Uterus (tissue), 4 donors: ENCODE results near the gene ALOXE3. TPM values are rescaled to one million over a fixed set of nuclear protein-coding genes. Genes with fewer than 3 reads are reported as not detected.
A peak's percentile ranks its signal among the peaks of the same experiment; 100 is the strongest.

Experiments
- DNase-seq, 2 donors: peaks; one replicate each; pipeline ENCODE4 v3.0.0-alpha.2; 2019 to 2020
- H3K27ac ChIP-seq, 2 donors: fragments of 200-600 bp; sonication (generic); 1 replicate in 1 of 2; 2 replicates in 1 of 2; pipeline ENCODE4 v1.5.1; 2016 to 2018
- H3K27me3 ChIP-seq, 2 donors: fragments of 200-600 bp; sonication (generic); one replicate each; pipeline ENCODE4 v1.5.1; 2018 to 2019; ENCODE audit warnings: control low read depth in 1 of 2
- H3K36me3 ChIP-seq, 2 donors: fragments of 200-600 bp; sonication (generic); one replicate each; pipeline ENCODE4 v1.5.1; 2019; ENCODE audit warnings: control low read depth in 1 of 2
- H3K4me1 ChIP-seq, 2 donors: fragments of 200-600 bp; sonication (generic); one replicate each; pipeline ENCODE4 v1.5.1; 2018 to 2019; ENCODE audit warnings: control low read depth in 1 of 2
- H3K4me3 ChIP-seq, 2 donors: fragments of 200-600 bp; sonication (generic); 1 replicate in 1 of 2; 2 replicates in 1 of 2; pipeline ENCODE4 v1.5.1; 2018 to 2019; ENCODE audit warnings: mild to moderate bottlenecking in 1 of 2
- H3K9me3 ChIP-seq, 2 donors: fragments of 200-600 bp; sonication (generic); one replicate each; pipeline ENCODE4 v1.5.1; 2019; ENCODE audit warnings: control low read depth in 1 of 2
- POLR2A ChIP-seq, 2 donors: fragments of 450-650 bp; IDR thresholded peaks; one replicate each; pipeline ENCODE4 v1.6.1; 2016; ENCODE audit warnings: antibody characterized with exemption in 2 of 2, mild to moderate bottlenecking in 1 of 2, moderate library complexity in 1 of 2
- intact Hi-C: fragments of 100-400 bp; cut with DNase I; formaldehyde crosslinking; loops from one replicate; pipeline ENCODE4 v1.15.1; 2023; ENCODE audit warnings: low total_unique reads
- total RNA-seq, 4 donors: library from RNA; depleted of rRNA in 3 of 4; stranded (reverse); fragments of >200 nt in 3 of 4; gene quantifications; one replicate each; pipeline versions ENCODE4 v1.1.0 to v1.2.4, GENCODE V29; 2014 to 2023
- TF ChIP-seq, protein P1 (sequence below), 4 experiments: fragments of 200-600 bp in 2 of 4; fragments of 450-650 bp in 2 of 4; sonication (generic) in 2 of 4; IDR thresholded peaks; one replicate each; pipeline ENCODE4 v1.5.1; 2016 to 2019; ENCODE audit warnings: antibody characterized with exemption in 4 of 4, mild to moderate bottlenecking in 2 of 4, moderate library complexity in 1 of 4
- donor health status: DM: yes; HTN: yes; CAD: no.

Gene ALOXE3
- total RNA-seq, 4 donors from 2014 or later: 0.26 TPM; not detected in 3

DNA sequence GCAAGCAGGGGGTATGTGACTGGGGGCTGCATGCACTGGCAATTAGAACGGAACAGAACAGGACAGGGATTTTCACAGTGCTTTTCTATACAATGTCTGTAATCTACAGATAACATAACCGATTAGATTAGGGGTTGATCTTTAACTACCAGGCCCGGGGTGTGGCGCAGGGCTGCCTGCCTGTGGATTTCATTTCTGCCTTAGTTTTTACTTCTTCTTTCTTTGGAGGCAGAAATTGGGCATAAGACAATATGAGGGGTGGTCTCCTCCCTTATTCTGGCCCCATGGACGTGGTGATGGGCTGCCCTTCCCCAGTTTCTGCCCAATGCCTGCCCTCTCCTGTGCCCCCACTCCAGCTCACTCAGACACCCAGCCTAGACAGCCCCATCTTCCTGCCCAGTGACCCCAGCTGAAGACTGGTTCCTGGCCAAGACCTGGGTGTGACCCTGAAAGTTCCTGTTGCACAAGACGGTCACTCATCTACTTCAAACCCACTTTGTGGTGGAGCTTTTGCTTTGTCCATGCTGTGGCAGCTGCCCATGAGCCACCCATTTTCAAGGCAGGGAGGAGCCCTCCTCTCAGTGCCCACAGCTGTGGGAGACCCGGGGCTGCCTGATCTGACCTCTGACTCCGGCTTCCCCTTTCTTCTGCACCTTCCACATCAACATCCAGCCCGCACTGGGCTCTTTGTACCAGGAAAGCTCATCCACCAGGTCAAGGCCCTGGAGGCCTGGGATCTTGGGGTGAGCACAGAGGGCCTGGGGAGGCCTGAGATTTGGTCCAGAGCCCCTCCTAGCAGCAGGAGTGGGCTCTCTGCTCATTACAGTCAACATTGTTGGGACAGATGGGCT, 49.4 kb downstream of the ALOXE3 start:
- TF ChIP-seq POLR2A (IDR thresholded peaks at IDR 0.05): no peak
- TF ChIP-seq, protein P1, sequence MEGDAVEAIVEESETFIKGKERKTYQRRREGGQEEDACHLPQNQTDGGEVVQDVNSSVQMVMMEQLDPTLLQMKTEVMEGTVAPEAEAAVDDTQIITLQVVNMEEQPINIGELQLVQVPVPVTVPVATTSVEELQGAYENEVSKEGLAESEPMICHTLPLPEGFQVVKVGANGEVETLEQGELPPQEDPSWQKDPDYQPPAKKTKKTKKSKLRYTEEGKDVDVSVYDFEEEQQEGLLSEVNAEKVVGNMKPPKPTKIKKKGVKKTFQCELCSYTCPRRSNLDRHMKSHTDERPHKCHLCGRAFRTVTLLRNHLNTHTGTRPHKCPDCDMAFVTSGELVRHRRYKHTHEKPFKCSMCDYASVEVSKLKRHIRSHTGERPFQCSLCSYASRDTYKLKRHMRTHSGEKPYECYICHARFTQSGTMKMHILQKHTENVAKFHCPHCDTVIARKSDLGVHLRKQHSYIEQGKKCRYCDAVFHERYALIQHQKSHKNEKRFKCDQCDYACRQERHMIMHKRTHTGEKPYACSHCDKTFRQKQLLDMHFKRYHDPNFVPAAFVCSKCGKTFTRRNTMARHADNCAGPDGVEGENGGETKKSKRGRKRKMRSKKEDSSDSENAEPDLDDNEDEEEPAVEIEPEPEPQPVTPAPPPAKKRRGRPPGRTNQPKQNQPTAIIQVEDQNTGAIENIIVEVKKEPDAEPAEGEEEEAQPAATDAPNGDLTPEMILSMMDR (IDR thresholded peaks at IDR 0.05): no peak
- Histone ChIP-seq H3K4me3 (no peak overlapping the region), H3K36me3 (no peaks in the 10 kb centered on the region), H3K9me3 (no peaks in the 10 kb centered on the region), H3K27me3 (peaks cover 16 to 18% of the 10 kb centered on the region in 2 donors), H3K4me1 (no peaks in the 10 kb centered on the region), H3K27ac (no peak overlapping the region)
- intact Hi-C loops: no loop called here
- DNase-seq: peak in 1 of 2 donors; percentile 41

- no peaks in the 10 kb centered on the region for H3K9me3 ChIP-seq
- no peaks in the 10 kb centered on the region for H3K4me1 ChIP-seq
- no peak overlapping the region for H3K27ac ChIP-seq
- TF ChIP-seq, protein P1 (IDR thresholded peaks at IDR 0.05): no peak
- no peak for TF ChIP-seq POLR2A (IDR thresholded peaks at IDR 0.05)
- H3K4me3 ChIP-seq: no peak overlapping the region
- DNase-seq: no peak
- intact Hi-C loops: no loop called here
- H3K36me3 ChIP-seq: no peaks in the 10 kb centered on the region
- H3K27me3 ChIP-seq: peaks cover 16 to 20% of the 10 kb centered on the region in 2 donors
These were observed 50.5 kb downstream of the ALOXE3 start for GRCh38 chr17:8067806-8068205.

- no peak overlapping the region for H3K27ac ChIP-seq
- peaks cover 9 to 20% of the 10 kb centered on the region in 2 donors for H3K27me3 ChIP-seq
- H3K4me1 ChIP-seq: no peaks in the 10 kb centered on the region
- no peak for DNase-seq
- no peak for TF ChIP-seq POLR2A (IDR thresholded peaks at IDR 0.05)
- TF ChIP-seq, protein P1 (IDR thresholded peaks at IDR 0.05): no peak
- intact Hi-C loops: no loop called here
- no peaks in the 10 kb centered on the region for H3K36me3 ChIP-seq
- no peak overlapping the region for H3K4me3 ChIP-seq
- no peaks in the 10 kb centered on the region for H3K9me3 ChIP-seq
These were observed 51.2 kb downstream of the ALOXE3 start for GRCh38 chr17:8066841-8067775.

- Histone ChIP-seq H3K9me3 (no peaks in the 10 kb centered on the region), H3K4me1 (no peaks in the 10 kb centered on the region), H3K36me3 (no peaks in the 10 kb centered on the region), H3K27me3 (peaks cover 9 to 37% of the 10 kb centered on the region in 2 donors), H3K27ac (no peak overlapping the region), H3K4me3 (no peak overlapping the region)
- intact Hi-C loops: no loop called here
- TF ChIP-seq POLR2A (IDR thresholded peaks at IDR 0.05): no peak
- DNase-seq: no peak
These were observed 53.7 kb downstream of the ALOXE3 start for GRCh38 chr17:8064561-8065019.

GRCh38 chr17:8063761-8064534, 54.4 kb downstream of the ALOXE3 start:
- TF ChIP-seq, protein P1 (IDR thresholded peaks at IDR 0.05): no peak
- no peak for TF ChIP-seq POLR2A (IDR thresholded peaks at IDR 0.05)
- Histone ChIP-seq H3K9me3 (no peaks in the 10 kb centered on the region), H3K4me1 (no peaks in the 10 kb centered on the region), H3K36me3 (no peaks in the 10 kb centered on the region), H3K27me3 (peaks cover 9 to 43% of the 10 kb centered on the region in 2 donors), H3K27ac (no peak overlapping the region), H3K4me3 (no peak overlapping the region)
- intact Hi-C loops: no loop called here
- DNase-seq: no peak
